Germinal center (tissue), 1 donor: ENCODE results near the gene BOC.

Source experiments
- DNase-seq: peaks from one replicate; pipeline ENCODE4 v3.0.0; 2012; ENCODE audit warnings: mixed read lengths, low spot score

BOC gene

GRCh38 chr3:113225286-113225685 is 13.9 kb downstream of the BOC start:
- DNase-seq = no peak

- DNase-seq = no peak
Measured at GRCh38 chr3:113226491-113226890, 15.1 kb downstream of the BOC start.

- no peak for DNase-seq
Measured at GRCh38 chr3:113227146-113227545, 15.8 kb downstream of the BOC start.

- no peak for DNase-seq
Measured at GRCh38 chr3:113228498-113229286, 17.3 kb downstream of the BOC start.

GRCh38 chr3:113231391-113231790 is 20.0 kb downstream of the BOC start:
- DNase-seq = no peak

- DNase-seq = no peak
Measured at GRCh38 chr3:113231827-113232253, 20.5 kb downstream of the BOC start.

GRCh38 chr3:113232342-113232741 is 21.0 kb downstream of the BOC start:
- no peak for DNase-seq

GRCh38 chr3:113233497-113233896 is 22.1 kb downstream of the BOC start:
- no peak for DNase-seq

GRCh38 chr3:113234028-113234427 is 22.7 kb downstream of the BOC start:
- no peak for DNase-seq

GRCh38 chr3:113234688-113235260 is 23.4 kb downstream of the BOC start:
- no peak for DNase-seq

- no peak for DNase-seq
Measured at GRCh38 chr3:113238503-113238902, 27.1 kb downstream of the BOC start.

- DNase-seq = no peak
Measured at GRCh38 chr3:113240841-113241240, 29.5 kb downstream of the BOC start.

- no peak for DNase-seq
Measured at GRCh38 chr3:113241292-113242095, 30.1 kb downstream of the BOC start.

GRCh38 chr3:113242096-113242581 is 30.8 kb downstream of the BOC start:
- no peak for DNase-seq

GRCh38 chr3:113243071-113243470 is 31.7 kb downstream of the BOC start:
- no peak for DNase-seq

- DNase-seq = no peak
Measured at GRCh38 chr3:113243846-113244245, 32.5 kb downstream of the BOC start.

- no peak for DNase-seq
Measured at GRCh38 chr3:113245761-113246161, 34.4 kb downstream of the BOC start.

- no peak for DNase-seq
Measured at GRCh38 chr3:113247068-113247467, 35.7 kb downstream of the BOC start.

GRCh38 chr3:113247675-113248458 is 36.5 kb downstream of the BOC start:
- no peak for DNase-seq

- no peak for DNase-seq
Measured at GRCh38 chr3:113249111-113249510, 37.8 kb downstream of the BOC start.

GRCh38 chr3:113249601-113250000 is 38.2 kb downstream of the BOC start:
- no peak for DNase-seq

GRCh38 chr3:113250566-113250965 is 39.2 kb downstream of the BOC start:
- DNase-seq = no peak
